ENCODE data around the gene PDCD1.
"Not testable (repeated sequence)": the region's sequence is repeated elsewhere in the genome, so short reads cannot be mapped to it uniquely, and the experiment has no call there.

Gene PDCD1

GRCh38 chr2:241823531-241824437 is 34.9 kb downstream of the PDCD1 start:
- DNase-seq, result not testable (repeated sequence)

GRCh38 chr2:241822264-241822623 is 36.5 kb downstream of the PDCD1 start:
- DNase-seq, result no peak

- DNase-seq, result no peak
These were observed 37.0 kb downstream of the PDCD1 start for GRCh38 chr2:241821460-241822263.

- DNase-seq, result no peak
These were observed 37.9 kb downstream of the PDCD1 start for GRCh38 chr2:241820625-241821384.

- not testable (repeated sequence) for DNase-seq
These were observed 38.6 kb downstream of the PDCD1 start for GRCh38 chr2:241819947-241820624.

- no peak for DNase-seq
These were observed 39.8 kb downstream of the PDCD1 start for GRCh38 chr2:241818943-241819270.

- DNase-seq, result no peak
These were observed 40.3 kb downstream of the PDCD1 start for GRCh38 chr2:241818229-241818942.

- DNase-seq, result not testable (repeated sequence)
These were observed 40.9 kb downstream of the PDCD1 start for GRCh38 chr2:241817821-241818215.

- DNase-seq, result no peak
These were observed 41.4 kb downstream of the PDCD1 start for GRCh38 chr2:241817126-241817820.

- DNase-seq, result no peak
These were observed 42.1 kb downstream of the PDCD1 start for GRCh38 chr2:241816431-241817121.

- no peak for DNase-seq
These were observed 42.9 kb downstream of the PDCD1 start for GRCh38 chr2:241815477-241816430.

GRCh38 chr2:241814643-241815476 is 43.8 kb downstream of the PDCD1 start:
- DNase-seq, result no peak

GRCh38 chr2:241814393-241814642 is 44.4 kb downstream of the PDCD1 start:
- DNase-seq, result no peak

- peak; percentile 29 for DNase-seq
These were observed 44.9 kb downstream of the PDCD1 start for GRCh38 chr2:241813644-241814392.

GRCh38 chr2:241812730-241813643 is 45.7 kb downstream of the PDCD1 start:
- no peak for DNase-seq

- no peak for DNase-seq
These were observed 46.6 kb downstream of the PDCD1 start for GRCh38 chr2:241811952-241812729.
